HG02840 (cell line): ENCODE results near the gene SMAD3.
"Not testable (repeated sequence)": the region's sequence is repeated elsewhere in the genome, so short reads cannot be mapped to it uniquely, and the experiment has no call there.

ENCODE experiments used
- ATAC-seq: cut with Tn5 transposase; IDR thresholded peaks from one replicate; pipeline ENCODE4 v1.9.1; 2021; ENCODE audit warnings: mild to moderate bottlenecking, moderate library complexity, moderate number of reproducible peaks; ENCODE audit not compliant: unreplicated experiment, low FRiP score

Gene SMAD3

GRCh38 chr15:67107014-67107812 lies 41.8 kb downstream of the SMAD3 start:
- no peak for ATAC-seq

GRCh38 chr15:67108122-67108961 lies 42.9 kb downstream of the SMAD3 start:
- no peak for ATAC-seq

- no peak for ATAC-seq
Observed at GRCh38 chr15:67109141-67110034, 44.0 kb downstream of the SMAD3 start.

GRCh38 chr15:67110361-67110781 lies 45.0 kb downstream of the SMAD3 start:
- peak; percentile 42 for ATAC-seq

GRCh38 chr15:67110958-67111864 lies 45.8 kb downstream of the SMAD3 start:
- no peak for ATAC-seq

GRCh38 chr15:67114046-67114445 lies 48.6 kb downstream of the SMAD3 start:
- ATAC-seq, result no peak

GRCh38 chr15:67114846-67115585 lies 49.6 kb downstream of the SMAD3 start:
- no peak for ATAC-seq

GRCh38 chr15:67115586-67115969 lies 50.2 kb downstream of the SMAD3 start:
- ATAC-seq, result no peak

GRCh38 chr15:67116742-67117141 lies 51.3 kb downstream of the SMAD3 start:
- no peak for ATAC-seq

- ATAC-seq, result no peak
Observed at GRCh38 chr15:67117370-67117769, 52.0 kb downstream of the SMAD3 start.

GRCh38 chr15:67118808-67119207 lies 53.4 kb downstream of the SMAD3 start:
- no peak for ATAC-seq

GRCh38 chr15:67119238-67119846 lies 53.9 kb downstream of the SMAD3 start:
- ATAC-seq, result no peak

- ATAC-seq, result no peak
Observed at GRCh38 chr15:67120009-67120838, 54.8 kb downstream of the SMAD3 start.

GRCh38 chr15:67120839-67121643 lies 55.6 kb downstream of the SMAD3 start:
- ATAC-seq, result peak; percentile 70

GRCh38 chr15:67121644-67122605 lies 56.5 kb downstream of the SMAD3 start:
- no peak for ATAC-seq

GRCh38 chr15:67122816-67123215 lies 57.4 kb downstream of the SMAD3 start:
- not testable (repeated sequence) for ATAC-seq
